GM21619 (cell line): ENCODE results near the gene MAPK14.

Source experiments
- ATAC-seq: cut with Tn5 transposase; IDR thresholded peaks from one replicate; pipeline ENCODE4 v1.9.1; 2021; ENCODE audit not compliant: unreplicated experiment

Gene MAPK14

GRCh38 chr6:36132246-36132895, 104.8 kb downstream of the MAPK14 start:
- ATAC-seq: no peak

GRCh38 chr6:36133148-36133547, 105.5 kb downstream of the MAPK14 start:
- no peak for ATAC-seq

- ATAC-seq: no peak
These were observed 106.3 kb downstream of the MAPK14 start for GRCh38 chr6:36133912-36134311.

GRCh38 chr6:36135053-36135731, 107.6 kb downstream of the MAPK14 start:
- no peak for ATAC-seq

GRCh38 chr6:36136034-36136433, 108.4 kb downstream of the MAPK14 start:
- ATAC-seq: no peak

DNA sequence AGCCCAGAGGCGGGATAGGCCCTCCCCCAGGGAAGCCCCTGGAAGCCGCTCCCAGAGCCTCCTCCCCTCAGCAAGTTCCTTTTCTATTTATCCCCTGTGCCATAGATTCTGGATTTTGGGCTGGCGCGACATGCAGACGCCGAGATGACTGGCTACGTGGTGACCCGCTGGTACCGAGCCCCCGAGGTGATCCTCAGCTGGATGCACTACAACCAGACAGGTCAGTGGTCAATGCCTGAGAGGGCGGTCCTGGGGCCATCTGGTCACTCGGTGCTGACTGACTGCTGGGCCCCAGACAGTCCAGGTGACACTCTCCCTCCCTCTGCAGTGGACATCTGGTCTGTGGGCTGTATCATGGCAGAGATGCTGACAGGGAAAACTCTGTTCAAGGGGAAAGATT, 108.9 kb downstream of the MAPK14 start:
- no peak for ATAC-seq

DNA sequence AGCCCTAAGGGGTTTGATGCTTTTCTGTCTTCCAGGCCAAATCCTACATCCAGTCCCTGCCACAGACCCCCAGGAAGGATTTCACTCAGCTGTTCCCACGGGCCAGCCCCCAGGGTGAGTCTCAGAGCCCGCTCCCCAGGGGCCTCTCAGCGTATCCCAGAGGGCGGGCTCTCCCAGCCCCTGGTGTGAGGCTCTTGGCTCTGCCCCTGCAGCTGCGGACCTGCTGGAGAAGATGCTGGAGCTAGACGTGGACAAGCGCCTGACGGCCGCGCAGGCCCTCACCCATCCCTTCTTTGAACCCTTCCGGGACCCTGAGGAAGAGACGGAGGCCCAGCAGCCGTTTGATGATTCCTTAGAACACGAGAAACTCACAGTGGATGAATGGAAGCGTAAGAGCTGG, 111.1 kb downstream of the MAPK14 start:
- ATAC-seq: no peak

- ATAC-seq: no peak
These were observed 111.8 kb downstream of the MAPK14 start for GRCh38 chr6:36139431-36139830.

- no peak for ATAC-seq
These were observed 112.5 kb downstream of the MAPK14 start for GRCh38 chr6:36139991-36140710.

GRCh38 chr6:36141091-36141490, 113.5 kb downstream of the MAPK14 start:
- ATAC-seq: no peak

GRCh38 chr6:36141961-36142360, 114.4 kb downstream of the MAPK14 start:
- no peak for ATAC-seq

DNA sequence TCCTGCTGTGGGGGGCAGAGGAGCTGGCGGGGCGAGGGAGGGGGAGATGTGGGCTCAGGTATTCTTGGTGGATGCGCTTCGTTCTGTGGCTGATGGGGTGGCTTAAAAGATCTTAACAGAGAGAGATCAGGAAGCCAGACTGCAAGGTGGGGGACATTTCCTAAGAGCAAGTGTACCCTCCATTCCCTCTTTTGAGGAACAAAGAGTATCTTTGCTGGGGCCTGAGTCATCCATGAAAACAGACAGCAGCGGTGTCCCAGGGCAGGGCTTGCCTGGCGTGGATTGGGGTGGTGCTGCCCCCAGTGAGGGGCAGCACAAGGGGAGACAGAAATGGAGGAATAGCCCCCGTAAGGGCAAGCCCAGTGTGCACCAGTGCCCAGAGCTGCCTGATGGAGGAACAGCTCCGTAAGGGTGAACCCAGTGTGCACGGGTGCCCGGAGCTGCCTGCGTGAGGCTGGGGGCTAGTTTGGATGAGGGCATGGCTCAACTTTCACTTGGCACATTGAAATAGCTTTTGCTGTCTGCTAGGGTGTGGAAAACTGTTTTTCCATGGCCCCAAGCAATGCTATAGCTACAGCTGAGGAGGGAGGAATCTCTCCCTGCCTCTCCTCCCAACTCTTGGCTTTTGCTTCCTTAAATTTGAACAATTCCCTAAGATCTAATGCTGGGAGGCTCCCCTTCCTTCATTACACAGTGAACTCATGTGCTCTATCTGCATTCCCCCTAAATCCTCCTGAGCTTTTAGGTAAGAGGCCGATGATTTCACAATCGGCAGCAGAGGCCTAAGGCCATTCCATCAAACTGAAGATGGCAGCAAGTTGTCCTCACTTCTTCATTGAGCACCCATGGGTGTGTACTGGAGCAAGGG, 115.6 kb downstream of the MAPK14 start:
- ATAC-seq: no peak

- ATAC-seq: no peak
These were observed 117.9 kb downstream of the MAPK14 start for GRCh38 chr6:36145495-36145894.

- no peak for ATAC-seq
These were observed 119.7 kb downstream of the MAPK14 start for GRCh38 chr6:36147294-36147693.

DNA sequence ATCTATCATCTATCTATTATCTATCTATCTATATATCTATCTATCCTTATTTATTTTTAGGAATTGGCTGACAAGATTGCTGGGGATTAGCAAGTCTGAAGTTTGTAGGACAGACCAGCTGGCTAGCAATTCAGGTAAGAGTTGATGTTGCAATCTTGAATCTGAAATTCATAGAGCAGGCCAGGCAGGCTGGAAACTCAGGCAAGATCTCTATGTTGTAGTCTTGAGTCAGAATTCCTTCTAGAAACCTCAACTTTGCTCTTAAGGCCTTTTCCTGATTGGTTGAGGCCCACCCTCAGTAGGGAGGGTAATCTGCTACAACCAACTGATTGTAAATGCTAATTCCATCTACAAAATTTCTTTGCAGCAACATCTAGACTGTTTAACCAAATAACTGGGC, 121.9 kb downstream of the MAPK14 start:
- ATAC-seq: no peak

GRCh38 chr6:36150283-36150682, 122.7 kb downstream of the MAPK14 start:
- no peak for ATAC-seq

DNA sequence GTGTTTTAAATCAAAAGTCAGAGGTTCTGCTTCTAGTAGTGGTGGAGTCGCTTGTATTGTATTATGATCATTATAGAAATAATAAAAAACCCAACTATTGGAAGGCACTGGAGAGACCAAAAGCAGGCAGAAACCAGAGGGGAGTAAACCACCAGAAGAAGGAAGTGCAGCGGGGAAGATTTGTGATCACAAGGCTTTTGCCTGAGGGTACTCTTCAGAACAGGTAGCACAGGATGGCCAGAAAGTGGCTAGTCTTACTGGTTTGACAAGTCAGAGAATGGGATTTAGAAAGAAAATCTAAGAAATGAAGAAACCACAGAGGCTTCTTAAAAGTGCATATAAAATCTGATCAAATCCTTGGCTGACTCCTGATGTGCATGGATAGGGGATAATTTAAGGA, 126.7 kb downstream of the MAPK14 start:
- no peak for ATAC-seq

DNA sequence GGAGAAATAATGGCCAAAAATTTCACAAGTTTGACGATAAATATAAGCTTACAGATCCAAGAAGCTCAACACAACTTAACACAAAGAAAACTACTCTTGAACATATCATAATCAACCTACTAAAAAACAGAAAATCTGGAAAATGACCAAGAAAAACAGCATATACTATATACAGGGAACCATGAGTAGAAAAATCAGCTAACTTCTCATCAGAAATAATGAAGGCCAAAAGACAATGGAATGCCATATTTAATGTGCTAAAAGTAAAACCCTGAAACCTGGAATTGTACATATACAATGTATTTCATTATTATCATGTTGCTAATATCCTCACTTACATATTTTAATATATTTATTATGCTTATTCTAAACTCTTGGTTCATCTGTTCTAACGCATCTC, 128.1 kb downstream of the MAPK14 start:
- no peak for ATAC-seq

- no peak for ATAC-seq
These were observed 132.6 kb downstream of the MAPK14 start for GRCh38 chr6:36160147-36160760.
